Stimulated activated CD4-positive, alpha-beta T cell treated with anti-CD3 and anti-CD28 coated beads, TNF-alpha, amount 100 ng/mL, for 1 hour (primary cell): Measurements from ENCODE around the gene ANTXR1.

Experiments
- DNase-seq, 3 donors: peaks; one replicate each; pipeline ENCODE4 v3.0.0-alpha.2; 2020; ENCODE audit warnings: low read depth in 3 of 3, low spot score in 1 of 3

The ANTXR1 gene

DNA sequence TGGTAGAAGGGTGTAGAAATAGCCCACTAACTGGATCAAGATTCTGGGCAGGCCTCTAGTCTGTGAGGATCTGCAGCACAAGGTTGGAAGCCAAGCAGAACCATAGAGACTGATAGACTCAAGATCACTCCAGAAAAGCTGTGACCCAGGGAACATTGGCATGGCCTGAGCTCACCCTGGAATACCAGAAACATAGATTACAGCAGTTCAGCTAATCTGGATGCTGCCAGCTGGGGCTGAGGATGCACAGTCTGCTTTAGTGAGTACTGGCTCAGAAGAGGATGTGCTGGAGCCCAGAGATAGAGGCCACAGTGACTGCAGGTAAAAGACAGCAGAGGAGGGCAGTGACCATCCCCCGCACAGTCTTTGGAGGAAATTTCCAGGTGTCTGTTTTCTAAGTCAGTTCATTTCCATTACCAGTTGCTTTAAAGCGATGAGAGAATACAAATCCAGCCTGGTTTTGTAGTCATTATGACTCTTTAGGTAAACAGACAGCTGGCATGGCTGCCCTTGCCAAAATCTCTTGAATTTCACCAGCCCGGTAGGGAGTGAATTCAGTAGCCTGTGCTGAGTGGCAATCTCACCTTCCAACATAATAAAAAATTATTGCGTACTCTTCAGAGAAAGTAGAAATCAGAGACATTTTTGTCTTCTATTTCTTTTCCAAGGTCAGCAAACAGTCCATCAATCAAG, 119.2 kb downstream of the ANTXR1 start:
- no peak for DNase-seq

DNA sequence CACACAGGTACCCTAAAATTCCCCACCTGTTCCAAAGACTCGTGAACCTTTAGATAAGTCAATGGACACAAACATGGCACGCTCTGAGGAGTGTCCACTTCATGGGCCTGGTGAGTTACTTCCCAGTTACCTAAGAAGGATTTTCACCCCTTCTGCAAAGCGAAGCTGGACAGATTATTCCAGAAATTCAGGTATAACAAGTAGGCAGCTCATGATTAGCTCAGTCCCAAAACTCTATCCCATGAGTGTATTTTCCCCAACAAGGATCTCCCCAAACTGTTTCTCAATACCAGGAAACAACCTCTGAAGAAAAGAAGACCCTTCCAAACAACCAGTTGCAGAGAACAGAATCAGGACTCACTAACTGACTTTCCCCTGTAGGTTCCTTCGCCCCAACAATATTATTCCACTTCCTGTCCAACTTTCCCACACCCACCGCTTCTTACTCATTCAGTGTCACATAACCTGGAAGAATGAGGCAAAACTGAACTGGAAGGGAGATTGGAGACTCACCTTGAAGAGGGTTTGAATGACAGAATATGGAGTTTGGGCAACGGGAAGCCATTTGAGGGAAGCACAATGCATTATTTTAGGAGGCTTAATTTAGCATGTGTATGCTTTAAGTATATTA, 120.1 kb downstream of the ANTXR1 start:
- no peak for DNase-seq

- no peak for DNase-seq
These were observed 120.9 kb downstream of the ANTXR1 start for GRCh38 chr2:69133898-69134297.

DNA sequence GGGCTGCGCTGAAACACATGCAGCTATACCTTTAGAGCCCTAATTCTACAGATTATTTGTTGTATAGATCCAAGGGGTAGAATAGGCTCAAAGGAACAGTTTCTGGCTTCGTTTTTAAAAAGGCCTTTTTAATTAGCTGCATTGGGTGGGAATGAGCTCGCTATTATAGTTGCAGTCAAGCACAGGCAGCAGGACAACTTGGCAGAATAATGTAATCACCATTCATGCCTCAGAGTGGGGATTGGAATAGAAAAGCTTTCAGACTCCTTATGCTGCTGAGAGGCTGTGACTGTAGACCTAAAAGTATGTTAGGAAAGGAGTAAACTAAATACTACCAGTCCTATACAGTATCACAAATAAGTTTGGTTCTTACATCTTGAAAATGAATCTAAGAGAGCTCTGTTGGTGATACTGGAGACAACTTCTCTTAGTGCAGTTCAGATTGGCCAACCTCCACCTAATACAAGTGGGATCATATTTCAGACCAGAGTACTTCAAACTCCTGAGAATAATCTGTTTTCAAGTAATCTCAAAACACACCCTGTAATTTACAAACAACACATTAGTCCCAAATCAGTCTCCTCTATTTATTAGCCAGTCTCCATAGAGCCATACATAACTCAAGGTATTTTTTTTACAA, 121.4 kb downstream of the ANTXR1 start:
- DNase-seq = no peak

- DNase-seq = no peak
These were observed 125.3 kb downstream of the ANTXR1 start for GRCh38 chr2:69138247-69138772.

GRCh38 chr2:69138793-69139459, 125.9 kb downstream of the ANTXR1 start:
- DNase-seq = no peak

DNA sequence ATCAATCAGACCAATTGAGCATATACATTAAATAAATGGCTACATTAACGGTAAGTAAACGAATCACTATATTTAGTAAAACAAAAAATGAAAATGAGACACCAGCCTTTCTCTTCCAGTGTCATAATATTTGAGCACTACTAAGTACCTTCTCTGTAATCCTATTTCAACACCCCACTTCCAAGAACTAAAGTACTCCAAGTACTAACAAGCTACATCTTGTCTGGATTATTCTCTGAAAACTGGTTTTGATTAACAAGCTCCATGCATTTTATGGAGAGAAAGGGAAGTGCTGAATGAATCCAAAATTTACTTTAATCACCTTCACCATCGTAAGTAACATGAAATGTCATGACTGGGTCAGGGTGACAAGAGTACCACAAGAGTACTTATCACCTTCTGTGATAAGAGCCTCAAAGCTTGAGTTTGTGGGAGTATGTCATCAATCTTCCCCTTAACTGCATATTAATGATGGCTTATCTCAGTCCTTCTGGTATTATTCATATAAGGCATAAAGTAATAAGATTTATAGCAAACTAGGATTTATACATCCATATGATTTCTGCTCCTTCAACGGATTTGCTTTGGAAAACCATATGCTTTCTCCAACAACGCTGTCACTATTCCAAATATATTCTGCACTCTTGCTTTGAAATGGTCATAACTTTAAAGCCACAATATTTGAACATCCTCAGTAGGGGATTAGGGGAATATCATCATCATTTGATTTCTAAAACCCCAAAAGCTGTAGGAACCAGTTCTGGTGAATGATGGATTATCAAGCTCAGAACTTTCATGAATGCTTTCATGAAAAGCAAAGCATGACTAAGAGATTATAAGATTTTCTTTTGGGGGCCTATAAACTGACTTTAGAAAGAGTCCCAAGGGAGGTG, 127.0 kb downstream of the ANTXR1 start:
- DNase-seq = no peak

DNA sequence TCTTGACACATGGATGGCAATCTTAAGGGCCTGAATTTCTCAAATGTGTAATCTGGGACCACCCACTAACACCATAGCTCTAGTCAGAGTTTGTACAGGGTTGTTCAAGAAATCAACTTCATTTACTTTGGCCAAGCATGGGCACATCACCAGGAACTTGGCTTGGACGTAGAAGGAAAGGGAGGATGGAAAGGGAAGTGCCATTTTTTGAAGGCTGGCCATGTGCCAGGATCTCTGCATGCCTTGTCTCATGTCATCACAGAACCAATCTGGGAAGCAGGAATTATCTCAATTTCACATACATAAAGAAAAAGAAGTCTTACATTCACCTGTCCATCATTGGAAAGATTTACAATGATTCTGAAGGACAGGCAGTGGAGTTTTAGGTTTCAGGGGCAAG, 128.1 kb downstream of the ANTXR1 start:
- no peak for DNase-seq

- no peak for DNase-seq
These were observed 130.9 kb downstream of the ANTXR1 start for GRCh38 chr2:69143748-69144360.

GRCh38 chr2:69145204-69145603, 132.2 kb downstream of the ANTXR1 start:
- no peak for DNase-seq

DNA sequence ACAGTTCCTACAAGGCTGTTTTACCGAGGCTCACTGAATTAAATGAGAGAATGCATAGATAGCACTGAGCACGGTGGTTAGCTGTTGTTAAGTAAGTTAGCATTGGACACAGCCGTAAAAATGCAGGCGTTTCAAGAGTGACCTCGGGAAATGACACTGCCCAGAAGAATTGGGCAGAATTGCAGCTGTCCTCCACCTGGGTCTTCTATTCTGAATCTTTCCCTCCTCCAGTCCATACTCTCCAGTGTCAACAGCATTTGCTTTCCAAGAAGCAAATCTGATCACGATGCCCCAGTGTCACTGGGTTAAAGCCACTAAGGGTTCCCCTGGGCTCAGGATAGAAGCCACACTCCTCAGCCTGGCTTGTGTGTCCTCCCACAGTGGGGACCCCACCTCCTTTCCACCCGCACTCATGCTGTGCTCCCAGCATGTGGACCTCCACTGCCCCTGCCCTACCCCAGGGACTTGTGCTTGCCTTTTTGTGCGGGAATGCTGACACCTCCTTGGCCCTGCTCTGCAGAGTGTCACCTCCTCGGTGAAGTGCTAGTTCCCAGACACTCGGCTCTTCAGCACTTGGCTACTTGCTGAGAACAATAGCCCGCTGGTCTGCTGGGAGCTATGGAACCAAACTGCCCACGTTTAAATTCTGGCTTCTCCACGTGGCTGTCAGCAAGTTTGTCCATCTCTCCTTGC, 135.0 kb downstream of the ANTXR1 start:
- DNase-seq = no peak

DNA sequence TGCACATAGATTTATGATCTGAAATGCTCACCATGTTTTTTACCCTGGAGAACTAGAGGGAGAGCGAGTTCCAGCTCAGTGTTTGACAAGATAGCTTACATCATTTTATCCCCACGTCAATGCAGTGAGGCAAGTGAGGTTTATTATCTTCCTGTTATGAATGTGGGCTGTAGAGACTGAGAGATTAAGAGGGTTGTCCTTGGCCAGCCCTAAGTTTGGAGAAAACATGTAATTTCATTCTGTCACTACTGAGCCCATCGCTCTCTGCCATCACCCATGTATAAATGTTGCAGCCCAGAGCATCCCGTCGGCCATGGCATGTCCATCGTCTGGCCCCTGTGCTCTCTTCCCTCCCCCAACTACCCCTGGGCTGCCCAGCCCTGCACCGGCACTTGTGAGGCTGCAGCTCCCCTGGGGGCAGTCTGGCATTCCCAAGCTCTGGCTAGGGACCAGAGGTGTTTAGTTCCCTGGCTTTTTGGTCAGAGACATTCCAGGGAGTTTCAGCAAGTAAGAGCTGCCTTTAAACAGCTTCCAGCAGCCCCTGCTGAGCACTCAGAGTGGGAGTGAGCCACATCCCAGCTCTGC, 136.7 kb downstream of the ANTXR1 start:
- no peak for DNase-seq

DNA sequence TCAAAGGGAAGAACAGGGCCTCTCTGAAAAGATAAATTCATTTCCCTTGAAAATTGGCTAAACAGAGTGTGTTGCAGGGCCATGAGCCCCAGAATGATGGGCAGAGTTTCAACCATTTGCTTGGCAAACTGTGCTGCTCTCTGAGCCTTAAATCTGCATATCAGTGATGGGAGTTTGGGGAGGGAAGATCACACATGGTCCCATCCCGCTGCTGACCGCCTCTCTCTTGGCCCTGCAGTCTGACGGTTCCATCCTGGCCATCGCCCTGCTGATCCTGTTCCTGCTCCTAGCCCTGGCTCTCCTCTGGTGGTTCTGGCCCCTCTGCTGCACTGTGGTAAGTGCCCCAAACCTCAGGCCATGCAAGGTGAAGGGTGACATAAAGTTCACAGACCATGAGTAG, 139.0 kb downstream of the ANTXR1 start:
- DNase-seq = no peak

GRCh38 chr2:69152847-69153583, 140.0 kb downstream of the ANTXR1 start:
- no peak for DNase-seq

GRCh38 chr2:69154106-69154505, 141.1 kb downstream of the ANTXR1 start:
- DNase-seq = no peak

DNA sequence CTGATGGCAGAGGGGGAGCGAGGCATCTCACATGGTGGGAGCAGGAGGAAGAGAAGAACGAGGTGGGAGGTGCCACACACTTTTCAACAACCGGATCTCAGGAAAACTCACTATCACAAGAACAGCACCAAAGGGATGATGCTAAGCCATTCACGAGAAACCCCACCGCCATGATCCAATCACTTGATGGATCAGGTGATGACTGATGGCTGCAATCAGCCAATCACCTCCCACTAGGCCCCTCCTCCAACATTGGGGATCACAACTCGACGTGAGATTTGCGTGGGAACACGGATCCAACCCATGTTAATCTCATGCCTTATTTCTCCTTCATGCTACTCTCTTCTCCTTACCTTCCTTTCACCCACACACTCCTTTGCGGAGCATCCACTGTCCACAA, 143.6 kb downstream of the ANTXR1 start:
- DNase-seq = no peak

GRCh38 chr2:69157441-69157840, 144.5 kb downstream of the ANTXR1 start:
- no peak for DNase-seq

DNA sequence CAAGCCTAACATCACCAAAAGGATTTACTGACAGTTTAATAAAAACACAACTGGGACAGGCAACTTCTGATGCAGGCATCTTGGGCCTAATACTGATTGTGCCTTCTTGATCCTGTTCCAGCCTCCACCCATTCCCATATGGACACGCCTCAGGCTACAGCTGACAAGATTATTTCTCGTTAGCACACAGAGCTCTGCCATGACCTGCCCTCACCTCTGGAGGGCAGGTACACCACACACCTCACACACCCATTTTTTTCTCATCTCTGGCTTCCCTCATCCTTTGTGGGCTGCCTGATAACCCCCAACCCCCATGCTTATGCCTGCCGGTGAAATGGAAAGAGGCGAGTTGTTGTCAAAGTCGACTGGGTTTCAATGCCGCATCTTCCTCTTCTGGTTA, 147.0 kb downstream of the ANTXR1 start:
- DNase-seq = no peak

DNA sequence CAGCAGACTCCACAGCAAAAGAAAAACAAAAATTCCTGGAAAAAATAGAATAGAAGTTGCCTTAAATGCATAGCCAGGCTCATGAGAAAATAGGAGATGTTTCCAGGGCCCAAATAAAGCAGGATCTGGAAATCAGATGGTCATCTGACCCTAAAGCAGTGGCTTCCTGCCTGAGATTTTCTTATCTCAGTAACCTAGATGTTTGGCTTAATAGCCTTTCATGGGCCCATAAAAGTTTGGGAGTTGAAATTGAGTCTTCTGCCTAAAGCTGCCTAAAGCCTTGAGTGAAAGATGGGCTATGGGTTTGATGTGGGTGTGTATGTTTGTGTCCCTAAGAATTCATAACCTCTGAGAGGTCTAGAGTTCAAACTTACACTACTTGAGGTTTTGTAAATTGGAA, 149.1 kb downstream of the ANTXR1 start:
- no peak for DNase-seq
